RWPE1 (cell line): ENCODE results near the gene PHLDA2.
"Not testable (repeated sequence)": the region's sequence is repeated elsewhere in the genome, so short reads cannot be mapped to it uniquely, and the experiment has no call there.

ENCODE experiments used
- CTCF ChIA-PET: fragments of 350-600 bp; sonication (Branson Sonifier 250); formaldehyde crosslinking; extraction: SDS; loops from one replicate; lab custom pipeline; 2021; lab: Yijun Ruan, JAX
- POLR2A ChIA-PET: fragments of 400-600 bp; formaldehyde crosslinking; extraction: SDS; loops from one replicate; lab custom pipeline; 2020; ENCODE audit warnings: antibody characterized with exemption; ENCODE audit not compliant: low non-redundant PET; lab: Yijun Ruan, JAX
- DNase-seq: peaks from one replicate; pipeline ENCODE4 v3.0.0; 2012; ENCODE audit warnings: low spot score
- H3K27ac ChIP-seq: fragments of 450-650 bp; 2 replicates; pipeline ENCODE4 v1.5.1; 2017
- CTCF ChIP-seq: fragments of 450-650 bp; conservative IDR thresholded peaks from 2 replicates; pipeline ENCODE4 v1.5.1; 2017; ENCODE audit warnings: low read depth, mild to moderate bottlenecking

PHLDA2 gene

GRCh38 chr11:2909133-2909902 lies 19.9 kb downstream of the PHLDA2 start:
- no peak for DNase-seq
- TF ChIP-seq CTCF: no peak
- no peak overlapping the region; the same call in 1 of the 2 replicates for H3K27ac ChIP-seq
- CTCF ChIA-PET: interaction anchor here (1.1 kb wide), 1 partner anchor 17 kb away, joined by 5 read pairs; no protein-coding TSS in a partner anchor
- POLR2A ChIA-PET: no interaction called here

- ChIA-PET POLR2A (no interaction called here), CTCF (no interaction called here)
- DNase-seq: no peak
- H3K27ac ChIP-seq: peak overlapping the region; percentile 10; the same call in 1 of the 2 replicates
- no peak for TF ChIP-seq CTCF
These were observed 21.1 kb downstream of the PHLDA2 start for GRCh38 chr11:2908130-2908529.

- H3K27ac ChIP-seq: peak overlapping the region; percentile 94
- CTCF ChIA-PET, DNase-seq: not testable (repeated sequence)
- POLR2A ChIA-PET: interaction anchor here (0.5 kb wide), 1 partner anchor 901 kb away, joined by 3 read pairs; no protein-coding TSS in a partner anchor
These were observed 23.9 kb downstream of the PHLDA2 start for GRCh38 chr11:2905299-2905698.

- POLR2A ChIA-PET: interaction anchor here (1.0 to 1.4 kb wide), 3 partner anchors 23 to 25 kb away, joined by 3 read pairs; no protein-coding TSS in a partner anchor
- TF ChIP-seq CTCF: no peak
- peak overlapping the region; percentile 94 for H3K27ac ChIP-seq
These were observed 24.8 kb downstream of the PHLDA2 start for GRCh38 chr11:2904153-2905052.

GRCh38 chr11:2903672-2904011 lies 25.6 kb downstream of the PHLDA2 start:
- CTCF ChIA-PET: interaction anchor here (0.7 to 1.8 kb wide), 5 partner anchors 11 to 598 kb away, joined by 3 to 7 read pairs (median 3); no protein-coding TSS in a partner anchor
- no peak for DNase-seq
- TF ChIP-seq CTCF: no peak
- peak overlapping the region; percentile 94 for H3K27ac ChIP-seq
- POLR2A ChIA-PET: interaction anchor here (0.9 to 2.1 kb wide), 5 partner anchors 11 to 30 kb away, joined by 3 to 6 read pairs (median 3); no protein-coding TSS in a partner anchor

More at GRCh38 chr11:2904153-2905052, 24.8 kb downstream of the PHLDA2 start:
- CTCF ChIA-PET: interaction anchor here (0.8 to 1.8 kb wide), 4 partner anchors 12 to 599 kb away, joined by 3 to 7 read pairs (median 4); no protein-coding TSS in a partner anchor
- DNase-seq: no peak

- H3K27ac ChIP-seq: peak overlapping the region; percentile 94
- DNase-seq: no peak
- ChIA-PET POLR2A (interaction anchor here (0.8 to 2.1 kb wide), 9 partner anchors 8 to 370 kb away, joined by 3 to 6 read pairs (median 3); no protein-coding TSS in a partner anchor), CTCF (interaction anchor here (0.6 to 1.8 kb wide), 8 partner anchors 10 to 1733 kb away, joined by 3 to 7 read pairs (median 3); no protein-coding TSS in a partner anchor)
- no peak for TF ChIP-seq CTCF
These were observed 26.2 kb downstream of the PHLDA2 start for GRCh38 chr11:2902784-2903671.
